Measurements from ENCODE around the gene MED31. TPM values are rescaled to one million over a fixed set of nuclear protein-coding genes. Genes with fewer than 3 reads are reported as not detected.
"Not testable (repeated sequence)": the region's sequence is repeated elsewhere in the genome, so short reads cannot be mapped to it uniquely, and the experiment has no call there.

Gene MED31
- total RNA-seq, 1 experiment from 2014 or later = 24.5 TPM

DNA sequence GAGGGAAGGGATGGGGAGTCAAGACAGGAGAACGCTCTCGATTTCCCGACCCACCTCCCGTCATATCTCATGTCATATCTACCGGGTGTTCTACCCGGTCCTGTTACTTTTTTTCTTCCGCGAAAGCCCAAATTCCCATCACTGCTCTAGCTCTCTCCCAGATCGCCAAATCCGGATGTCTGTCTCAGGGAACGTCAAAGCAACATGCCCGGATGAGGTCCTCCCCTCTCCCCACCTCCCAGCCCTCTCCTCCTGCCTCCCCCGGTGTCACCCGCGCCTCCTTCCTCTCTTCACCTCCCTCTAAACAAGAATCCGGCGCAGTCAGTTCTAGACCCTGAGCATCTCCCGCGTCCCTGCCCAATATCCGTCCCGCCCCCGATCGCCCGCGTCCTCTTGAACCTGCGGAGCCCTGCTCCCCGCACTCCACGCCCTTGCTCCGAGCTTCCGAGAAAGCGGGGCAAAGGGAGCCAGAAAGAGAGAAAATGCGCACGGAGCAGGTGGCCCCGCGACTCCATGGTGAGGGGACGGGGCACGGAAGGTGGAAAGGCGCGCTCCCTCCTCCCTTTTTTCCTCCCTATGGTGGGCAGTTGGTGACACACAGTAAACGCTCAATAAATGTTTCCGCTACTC is 4.4 kb upstream of the MED31 start:
- DNase-seq (ENCODE audit: low read depth) = not testable (repeated sequence)

DNA sequence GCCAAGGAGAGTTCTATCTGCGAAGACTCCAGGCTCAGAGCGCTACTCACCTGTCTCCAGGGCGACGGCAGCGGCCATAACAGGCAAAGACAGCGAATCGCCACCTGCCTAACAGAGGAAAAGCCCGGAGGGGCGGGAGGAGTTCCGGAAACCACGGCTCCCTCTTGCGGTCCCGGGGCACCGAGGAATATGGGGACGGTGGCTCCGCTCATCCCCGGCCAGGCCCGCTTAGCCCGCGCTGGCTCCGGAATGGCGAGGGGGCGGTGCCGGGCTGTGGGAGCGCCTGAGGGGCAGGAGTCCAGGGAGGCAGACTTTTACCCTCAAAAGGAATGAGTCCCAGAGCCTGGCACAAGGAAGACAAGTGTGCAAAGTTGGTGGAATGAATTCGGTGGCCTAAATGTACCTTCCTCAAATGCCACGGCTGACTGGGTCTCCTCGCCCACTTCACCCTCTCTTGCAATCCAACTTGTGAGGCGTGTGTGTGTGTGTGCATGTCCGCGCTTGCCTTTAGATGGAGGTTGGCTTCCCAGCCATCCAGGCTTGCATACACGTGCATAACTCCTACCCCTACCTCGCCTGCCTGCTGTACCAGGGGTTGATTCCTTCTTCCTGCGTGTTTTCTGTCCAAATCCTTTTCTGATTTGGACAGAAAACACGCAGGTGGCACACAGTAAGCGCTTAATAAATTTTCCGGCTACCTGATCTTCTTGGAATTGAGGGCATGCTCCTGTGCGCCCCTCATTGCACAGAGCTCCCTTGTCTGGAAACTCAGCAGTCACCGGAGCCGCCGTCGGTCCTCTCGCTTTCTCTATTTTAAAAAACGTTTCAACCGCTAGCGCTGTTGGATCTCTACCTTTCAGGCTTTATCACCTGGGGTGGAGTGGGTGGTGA is 3.7 kb upstream of the MED31 start:
- DNase-seq (ENCODE audit: low read depth) = no peak

GRCh38 chr17:6651919-6652452 is 581 bp upstream of the MED31 start:
- DNase-seq (ENCODE audit: low read depth) = peak; percentile 54

- no peak for DNase-seq (ENCODE audit: low read depth)
Observed at GRCh38 chr17:6648181-6648580, 3.2 kb downstream of the MED31 start.

DNA sequence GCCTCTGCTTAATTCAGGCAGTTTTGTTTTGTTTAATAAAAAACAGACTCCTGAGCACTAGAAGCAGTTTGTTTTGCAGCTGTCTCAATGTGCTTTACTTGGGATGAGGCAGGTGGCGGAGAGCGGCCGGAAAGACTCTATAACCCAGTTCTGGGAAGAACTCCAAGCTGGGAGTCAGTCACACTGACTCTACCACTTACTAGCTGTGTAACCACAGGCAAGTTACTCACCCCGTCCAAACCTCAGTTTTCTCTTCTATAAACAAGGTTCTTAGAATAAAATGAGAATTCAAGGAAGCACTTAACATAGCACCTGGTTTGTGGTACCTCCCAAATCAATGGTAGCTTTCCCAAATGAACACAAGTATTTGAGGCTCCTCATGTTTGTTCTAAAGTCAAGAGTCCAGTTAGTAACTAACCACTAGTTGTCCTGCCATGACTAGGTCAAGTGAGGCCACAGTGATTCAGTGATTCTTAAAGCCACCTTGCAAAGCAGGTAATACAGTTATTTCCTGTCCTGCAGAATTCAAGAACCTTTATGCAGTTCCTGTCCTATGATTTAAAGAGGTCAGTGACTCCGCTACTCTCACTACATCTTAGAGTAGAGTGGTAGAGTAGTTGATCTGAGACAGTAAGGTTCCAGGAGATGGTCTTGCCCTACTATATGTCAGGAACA is 7.8 kb downstream of the MED31 start:
- no peak for DNase-seq (ENCODE audit: low read depth)

DNA sequence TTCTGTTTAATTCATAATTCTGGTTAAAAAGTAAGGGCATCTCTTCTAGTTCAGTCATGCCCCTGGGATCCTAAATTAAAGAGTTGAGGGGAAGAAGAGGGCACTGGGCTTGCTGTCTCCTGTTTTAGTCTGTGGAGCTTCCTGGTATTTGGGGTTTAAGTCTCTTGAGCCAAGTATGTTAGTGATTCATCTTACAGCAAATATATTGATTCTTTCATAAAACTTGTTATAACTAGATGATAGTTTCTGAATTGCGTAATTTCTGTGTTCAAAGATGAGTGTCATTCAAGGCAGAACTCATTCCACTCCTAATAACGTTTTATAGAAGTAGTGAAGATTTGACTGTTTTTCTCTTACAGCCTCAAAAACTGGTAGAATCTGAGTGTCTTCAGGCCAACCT is 8.8 kb downstream of the MED31 start:
- DNase-seq (ENCODE audit: low read depth) = no peak

DNA sequence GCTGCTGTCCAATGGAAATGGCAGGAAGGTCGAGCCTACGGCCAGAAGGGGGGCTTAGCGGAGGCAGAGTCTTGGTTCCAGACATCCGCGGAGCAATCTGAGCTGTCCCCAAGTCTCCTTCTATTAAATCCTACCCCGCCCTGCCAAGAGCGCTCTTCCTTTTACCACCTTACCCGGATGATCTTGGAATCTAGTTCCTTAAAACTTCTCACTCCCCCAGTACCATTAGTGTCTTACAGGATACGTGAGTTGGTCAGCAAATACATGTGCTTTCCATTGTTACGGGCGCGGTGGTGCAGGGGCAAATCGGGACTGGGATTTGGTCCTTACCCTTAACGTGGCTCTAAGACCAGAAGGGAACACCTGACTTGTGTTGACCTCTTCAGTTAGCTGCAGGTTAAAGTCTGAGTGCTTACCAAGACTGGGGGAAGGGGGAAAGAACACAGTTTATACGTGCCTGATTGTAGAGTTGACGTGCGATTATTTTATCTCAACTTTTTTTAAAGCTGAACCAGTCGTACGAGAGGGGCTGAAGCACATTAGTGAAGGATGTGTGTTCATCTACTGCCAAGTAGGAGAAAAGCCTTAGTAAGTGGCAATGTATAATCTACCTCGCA is 10.1 kb downstream of the MED31 start:
- no peak for DNase-seq (ENCODE audit: low read depth)

DNA sequence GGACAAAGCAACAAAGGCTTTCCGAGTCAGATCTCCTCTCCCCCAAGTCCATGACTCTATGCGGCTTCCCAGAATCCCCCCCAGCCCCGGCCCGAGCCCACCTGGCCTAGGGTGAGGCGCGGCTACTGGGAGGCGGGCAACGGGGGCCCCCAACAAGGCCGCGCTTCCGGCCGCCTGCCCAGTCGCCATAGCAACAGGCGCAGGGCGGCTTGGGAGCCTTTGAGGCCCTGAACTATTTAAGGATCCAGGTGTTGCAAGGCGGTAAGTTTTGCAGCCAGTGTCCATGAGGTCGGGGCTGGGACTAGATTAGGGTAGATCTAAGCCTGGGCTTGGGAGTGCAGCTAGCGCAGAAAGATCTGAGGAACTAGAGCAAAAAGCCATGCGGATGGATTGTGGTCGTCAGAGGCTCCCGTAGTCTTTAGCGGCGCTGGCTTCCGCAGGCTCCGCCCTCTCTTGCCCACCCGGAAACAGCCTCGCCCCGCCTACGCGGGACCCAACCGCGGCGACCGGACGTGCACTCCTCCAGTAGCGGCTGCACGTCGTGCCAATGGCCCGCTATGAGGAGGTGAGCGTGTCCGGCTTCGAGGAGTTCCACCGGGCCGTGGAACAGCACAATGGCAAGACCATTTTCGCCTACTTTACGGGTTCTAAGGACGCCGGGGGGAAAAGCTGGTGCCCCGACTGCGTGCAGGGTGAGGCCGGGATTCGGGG is 10.7 kb downstream of the MED31 start, which contains the start of the genes KIAA0753 and TXNDC17:
Gene KIAA0753 (minus strand): TSS at position 176 of the 711 bp plus-strand sequence. CDS start 5,608 bp downstream, outside the sequence.
Gene TXNDC17 (plus strand): TSS at position 525 of the 711 bp plus-strand sequence. CDS start 23 bp downstream, at position 548.
- peak; percentile 87 for DNase-seq (ENCODE audit: low read depth)

DNA sequence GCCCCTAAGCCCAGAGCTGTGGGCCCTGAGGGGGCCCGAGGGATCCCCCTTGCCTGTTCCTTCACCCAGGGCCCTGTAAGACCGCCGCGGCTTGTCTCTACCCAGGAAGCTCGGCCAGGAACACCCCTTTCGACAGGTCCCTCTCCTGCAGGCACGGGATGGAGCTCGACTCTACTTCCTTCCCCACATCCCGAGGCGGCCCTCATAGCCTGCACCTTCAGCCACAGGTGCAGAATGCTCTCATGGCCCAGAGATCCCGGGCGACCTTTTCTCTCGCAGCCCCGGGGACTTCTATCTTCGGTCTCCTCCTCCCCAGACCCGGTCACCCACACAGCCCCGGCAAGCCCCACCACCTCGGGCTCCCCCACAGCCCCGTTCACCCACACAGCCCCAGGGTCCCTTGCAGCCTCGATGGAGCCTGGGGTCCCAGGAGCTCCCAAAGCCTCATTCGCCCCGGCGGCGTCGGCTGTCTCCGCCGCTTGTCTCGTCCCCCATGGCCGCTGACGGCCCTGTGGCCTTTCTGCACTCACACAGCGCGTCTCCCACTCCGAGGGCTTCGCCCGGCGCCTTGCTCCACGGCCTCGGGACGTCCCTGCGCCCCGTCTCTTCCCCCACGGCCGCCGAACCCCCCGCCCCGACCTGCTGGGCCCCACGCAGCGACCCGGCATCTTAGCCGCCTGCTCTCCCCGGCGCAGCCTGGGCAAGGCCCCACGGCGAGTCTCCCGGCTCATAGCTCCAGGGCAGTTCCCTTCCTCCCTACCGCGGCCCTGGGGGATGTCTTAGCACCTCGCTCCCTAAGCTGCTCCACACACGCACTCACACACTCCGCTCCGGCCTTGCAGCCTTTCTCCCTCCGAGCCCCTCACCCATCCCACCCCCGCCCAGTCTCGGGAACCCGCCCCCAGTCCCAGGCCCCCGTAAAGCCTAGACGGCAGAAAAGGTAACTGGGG is 11.5 kb downstream of the MED31 start:
- DNase-seq (ENCODE audit: low read depth) = peak; percentile 22

DNA sequence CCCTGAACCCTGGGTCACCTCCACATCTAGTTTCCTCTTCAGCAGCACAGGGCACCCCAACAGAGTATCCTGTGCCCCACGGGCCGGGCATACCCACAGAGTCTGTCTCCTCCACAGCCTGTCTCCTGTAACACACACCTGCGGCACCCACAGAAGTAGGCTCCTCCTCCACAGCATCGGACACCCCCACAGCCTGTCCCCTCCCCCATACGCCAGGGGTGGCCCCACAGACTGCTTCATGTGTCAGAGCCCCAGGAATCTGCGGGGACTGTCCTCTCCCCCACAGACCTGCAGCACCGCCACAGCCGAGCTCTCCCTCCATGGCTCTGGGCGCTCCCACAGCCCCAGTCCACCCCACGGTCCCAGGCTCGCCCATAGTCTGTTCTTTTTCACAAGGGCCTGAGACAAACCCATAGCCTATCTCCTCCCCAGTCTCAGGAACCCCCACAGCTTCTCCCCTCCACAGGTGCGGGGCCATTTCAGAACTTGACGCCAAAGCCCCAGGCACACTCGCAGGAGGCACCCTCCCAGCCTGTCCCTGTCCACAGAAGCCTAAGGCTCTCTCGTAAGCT is 12.3 kb downstream of the MED31 start:
- no peak for DNase-seq (ENCODE audit: low read depth)

GRCh38 chr17:6638046-6638908 is 13.1 kb downstream of the MED31 start:
- no peak for DNase-seq (ENCODE audit: low read depth)

DNA sequence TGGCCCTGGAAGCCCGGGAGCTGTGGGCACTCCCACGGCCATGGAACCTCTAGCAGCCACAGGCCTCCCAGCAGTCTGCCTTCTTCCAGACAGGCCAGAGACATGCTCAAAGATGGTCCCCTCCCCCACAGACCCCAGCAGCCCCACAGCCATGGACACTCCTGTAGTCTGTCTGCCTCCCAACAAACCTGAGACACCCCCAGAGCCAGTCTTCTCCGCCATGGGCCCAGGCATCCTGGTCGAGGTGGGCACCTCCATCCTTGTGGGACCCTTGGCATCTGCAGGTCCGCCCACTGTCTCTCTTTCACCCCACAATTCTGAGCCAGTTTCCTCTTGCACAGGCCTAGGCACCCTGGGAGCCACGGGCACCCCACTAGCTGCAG is 14.0 kb downstream of the MED31 start:
- no peak for DNase-seq (ENCODE audit: low read depth)

DNA sequence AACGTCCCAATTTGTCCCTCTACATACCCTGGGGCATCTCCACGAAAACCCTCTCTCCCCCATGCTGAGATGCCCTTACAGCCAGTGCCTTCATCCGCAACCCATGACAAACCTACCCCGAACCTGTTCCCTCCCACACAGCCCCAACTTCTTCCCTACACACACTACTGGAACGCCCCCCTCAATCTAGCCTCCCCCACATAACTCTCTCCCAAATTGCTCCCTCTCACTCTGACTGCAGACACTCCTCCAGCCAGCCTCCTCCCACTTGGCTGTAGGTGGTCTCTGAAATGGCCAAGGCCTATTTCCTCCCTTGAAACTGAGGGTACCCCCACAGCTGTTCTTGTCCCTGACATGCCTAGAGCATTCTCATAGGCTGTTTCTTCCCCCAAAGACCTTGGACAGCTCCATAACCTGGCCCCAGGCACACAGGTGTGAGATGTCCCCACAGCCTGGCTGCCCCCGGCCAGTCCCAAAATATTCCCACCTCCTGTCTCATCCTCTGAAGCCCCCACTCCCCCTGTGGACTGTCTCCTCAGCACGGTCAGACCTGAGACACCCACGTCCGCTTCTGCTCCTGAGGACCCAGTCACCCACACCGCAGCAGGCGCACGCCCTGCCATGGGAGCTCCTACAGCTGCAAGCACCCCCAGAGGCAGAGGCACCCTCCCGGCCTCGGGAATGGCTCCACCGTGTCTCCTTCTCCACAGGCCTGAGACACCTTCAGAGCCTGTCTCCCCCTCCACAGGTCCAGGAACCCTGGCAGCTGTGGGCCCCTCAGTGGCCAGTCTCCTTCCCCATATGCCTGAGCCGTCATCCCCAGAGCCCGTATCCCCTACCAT is 14.6 kb downstream of the MED31 start:
- no peak for DNase-seq (ENCODE audit: low read depth)

GRCh38 chr17:6636105-6636504 is 15.3 kb downstream of the MED31 start:
- no peak for DNase-seq (ENCODE audit: low read depth)

GRCh38 chr17:6633263-6633662 is 18.1 kb downstream of the MED31 start:
- no peak for DNase-seq (ENCODE audit: low read depth)

GRCh38 chr17:6632530-6632929 is 18.9 kb downstream of the MED31 start:
- no peak for DNase-seq (ENCODE audit: low read depth)

- DNase-seq (ENCODE audit: low read depth) = no peak
Observed at GRCh38 chr17:6630390-6630789, 21.0 kb downstream of the MED31 start.

DNA sequence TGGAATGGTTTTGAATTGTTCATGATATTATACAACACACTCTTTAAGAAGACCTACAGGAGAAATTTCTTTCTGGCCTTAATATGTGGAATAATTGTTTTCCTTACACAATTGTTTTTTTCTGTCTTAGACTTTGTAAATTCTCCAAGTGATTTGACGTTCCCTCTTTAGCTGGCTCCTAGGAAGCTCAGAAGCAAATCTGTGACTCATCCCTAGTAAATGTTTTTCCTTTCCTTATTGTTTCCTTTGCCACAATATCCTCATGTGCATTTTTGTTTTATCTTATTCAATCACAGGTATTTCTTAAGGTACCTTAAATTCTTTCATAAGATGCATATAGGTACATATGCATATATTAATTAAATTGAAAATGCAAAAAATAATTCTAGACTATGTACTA is 24.4 kb downstream of the MED31 start:
- no peak for DNase-seq (ENCODE audit: low read depth)
